HCT116 (cell line): Measurements from ENCODE around the gene TUBB4B. TPM values are rescaled to one million over a fixed set of nuclear protein-coding genes. Genes with fewer than 3 reads are reported as not detected.

Experiments used
- ATAC-seq: fragments of 200-7000 bp; cut with Tn5 transposase; 2 replicates; pipeline ENCODE4 v1.9.1; 2020; ENCODE audit warnings: mild to moderate bottlenecking, moderate library complexity
- BruUV-seq: library from RNA; stranded (reverse); fragments of 400-500 nt; replicated peaks from 2 replicates; lab custom pipeline; 2021; lab: Mats Ljungman, UMichigan
- CTCF ChIA-PET: fragments of 300-600 bp; sonication (Branson Sonifier 250); formaldehyde crosslinking; loops from one replicate; lab custom pipeline; 2021; ENCODE audit warnings: antibody characterized with exemption; lab: Charles Lee
- POLR2A ChIA-PET: fragments of 300-600, 350-600 bp; sonication (Branson Sonifier 250); formaldehyde crosslinking; loops from one replicate; lab custom pipeline; 2021; ENCODE audit warnings: antibody characterized with exemption; lab: Charles Lee
- RAD21 ChIA-PET, 2 experiments: fragments of 300-600 bp; sonication (Branson Sonifier 250); formaldehyde crosslinking; loops; one replicate each; lab custom pipeline; 2023; ENCODE audit warnings: low total read pairs in 2 of 2; ENCODE audit not compliant: uncharacterized antibody in 2 of 2, unreplicated experiment in 2 of 2, low non-redundant PET in 1 of 2; lab: Charles Lee
- DNase-seq: peaks from one replicate; pipeline ENCODE4 v3.0.0-alpha.2; 2010; ENCODE audit warnings: low read depth, low spot score
- H2AFZ ChIP-seq: fragments of 200-600 bp; shearing (Covaris generic), sonication (generic); 2 replicates; pipeline ENCODE4 v1.6.1; 2017; ENCODE audit warnings: low read depth, mixed run types, mixed read lengths, antibody characterized with exemption, low read length; ENCODE audit not compliant: poor library complexity, severe bottlenecking
- H3K27ac ChIP-seq: 2 replicates; pipeline ENCODE4 v1.5.1; 2012; ENCODE audit warnings: low read depth, low read length
- H3K27me3 ChIP-seq: fragments of 200-600 bp; sonication (generic); 2 replicates; pipeline ENCODE4 v1.6.1; 2016; ENCODE audit warnings: mixed run types, low read length, mixed read lengths; ENCODE audit not compliant: insufficient read depth
- H3K36me3 ChIP-seq, 2 experiments: fragments of 200-500 bp in 1 of 2; fragments of 200-600 bp in 1 of 2; sonication (Bioruptor generic) in 1 of 2; sonication (generic) in 1 of 2; 2 replicates each; pipeline versions ENCODE4 v1.5.1 to v1.6.1; 2014 to 2016; ENCODE audit warnings: low read length in 2 of 2, inconsistent platforms in 1 of 2, mixed read lengths in 1 of 2, mixed run types in 1 of 2; ENCODE audit not compliant: insufficient read depth in 2 of 2, control insufficient read depth in 1 of 2
- H3K4me1 ChIP-seq, 2 experiments: fragments of 200-600 bp in 1 of 2; sonication (generic) in 1 of 2; 2 replicates each; pipeline versions ENCODE4 v1.5.1 to v1.6.1; 2012 to 2017; ENCODE audit warnings: low read length in 2 of 2, inconsistent platforms in 1 of 2, mild to moderate bottlenecking in 1 of 2, mixed read lengths in 1 of 2, mixed run types in 1 of 2, moderate library complexity in 1 of 2; ENCODE audit not compliant: insufficient read depth in 2 of 2, control insufficient read depth in 1 of 2
- H3K4me2 ChIP-seq: fragments of 200-600 bp; sonication (generic); 2 replicates; pipeline ENCODE4 v1.6.1; 2017; ENCODE audit warnings: mixed run types, low read length, mixed read lengths
- H3K4me3 ChIP-seq, 2 experiments: fragments of 200-600 bp in 1 of 2; sonication (generic) in 1 of 2; replicated peaks in 1 of 2; 2 replicates each; pipeline ENCODE4 v1.5.1; 2011 to 2016; ENCODE audit warnings: low read length in 2 of 2, control low read depth in 1 of 2, low read depth in 1 of 2, mild to moderate bottlenecking in 1 of 2, mixed read lengths in 1 of 2, mixed run types in 1 of 2
- H3K79me2 ChIP-seq: fragments of 200-600 bp; sonication (generic); 2 replicates; pipeline ENCODE4 v1.6.1; 2017; ENCODE audit warnings: mild to moderate bottlenecking, mixed run types, low read length, moderate library complexity, mixed read lengths; ENCODE audit not compliant: insufficient read depth
- H3K9ac ChIP-seq: fragments of 200-600 bp; sonication (generic); 2 replicates; pipeline ENCODE4 v1.6.1; 2016; ENCODE audit warnings: low read length, mixed read lengths
- H3K9me2 ChIP-seq: fragments of 200-600 bp; sonication (generic), shearing (Covaris generic); 2 replicates; pipeline ENCODE4 v1.6.1; 2017; ENCODE audit warnings: mixed run types, mild to moderate bottlenecking, moderate library complexity; ENCODE audit not compliant: insufficient read depth
- H3K9me3 ChIP-seq, 2 experiments: fragments of 200-500 bp in 1 of 2; fragments of 200-600 bp in 1 of 2; sonication (Bioruptor generic) in 1 of 2; sonication (generic) in 1 of 2; 2 replicates each; pipeline ENCODE4 v1.6.1; 2014 to 2017; ENCODE audit warnings: low read length in 2 of 2, mixed read lengths in 2 of 2, inconsistent platforms in 1 of 2, low read depth in 1 of 2, mild to moderate bottlenecking in 1 of 2, mixed run types in 1 of 2, moderate library complexity in 1 of 2; ENCODE audit not compliant: control insufficient read depth in 1 of 2, insufficient read depth in 1 of 2
- H4K20me1 ChIP-seq: fragments of 200-600 bp; sonication (generic), shearing (Covaris generic); 2 replicates; pipeline ENCODE4 v1.6.1; 2017; ENCODE audit warnings: mixed run types, mild to moderate bottlenecking, moderate library complexity; ENCODE audit not compliant: insufficient read depth
- CBX3 ChIP-seq: IDR thresholded peaks from 2 replicates; pipeline ENCODE4 v1.6.1; 2012; ENCODE audit warnings: low read depth
- CEBPB ChIP-seq: IDR thresholded peaks from 2 replicates; pipeline ENCODE4 v1.6.1; 2012; ENCODE audit warnings: low read depth
- EGR1 ChIP-seq: IDR thresholded peaks from 2 replicates; pipeline ENCODE4 v1.6.1; 2012; ENCODE audit warnings: low read depth
- ELF1 ChIP-seq: IDR thresholded peaks from 2 replicates; pipeline ENCODE4 v1.6.1; 2012; ENCODE audit warnings: low read depth, borderline replicate concordance
- JUND ChIP-seq: IDR thresholded peaks from 2 replicates; pipeline ENCODE4 v1.6.1; 2012
- POLR2A ChIP-seq: IDR thresholded peaks from 2 replicates; pipeline ENCODE4 v1.7.0; 2011; ENCODE audit warnings: borderline replicate concordance; ENCODE audit not compliant: insufficient read depth, insufficient read length; ENCODE audit errors: extremely low read depth
- POLR2AphosphoS5 ChIP-seq: IDR thresholded peaks from 2 replicates; pipeline ENCODE4 v1.6.1; 2011; ENCODE audit warnings: mild to moderate bottlenecking, low read depth, low read length, moderate library complexity
- SIN3A ChIP-seq: IDR thresholded peaks from 2 replicates; pipeline ENCODE4 v1.6.1; 2012; ENCODE audit warnings: low read depth
- SP1 ChIP-seq: IDR thresholded peaks from 2 replicates; pipeline ENCODE4 v1.6.1; 2012; ENCODE audit warnings: low read depth
- SRF ChIP-seq: IDR thresholded peaks from 2 replicates; pipeline ENCODE4 v1.6.1; 2012; ENCODE audit warnings: low read depth
- TCF7L2 ChIP-seq: IDR thresholded peaks from 2 replicates; pipeline ENCODE4 v1.7.0; 2011; ENCODE audit warnings: borderline replicate concordance, inconsistent platforms; ENCODE audit not compliant: insufficient read depth, insufficient read length; ENCODE audit errors: extremely low read depth
- YY1 ChIP-seq: IDR thresholded peaks from 2 replicates; pipeline ENCODE4 v1.6.1; 2011; ENCODE audit warnings: low read length, low read depth, moderate library complexity, mild to moderate bottlenecking; ENCODE audit not compliant: insufficient replicate concordance; ENCODE audit errors: extremely low read depth
- ZFX ChIP-seq: fragments of 450-650 bp; IDR thresholded peaks from 2 replicates; pipeline ENCODE4 v1.6.1; 2017
- ZNF274 ChIP-seq: fragments of 200-500 bp; sonication (Bioruptor generic); IDR thresholded peaks from 2 replicates; pipeline ENCODE4 v1.6.1; 2014; ENCODE audit warnings: mild to moderate bottlenecking, low read depth, low read length, inconsistent platforms
- intact Hi-C: fragments of 100-400 bp; cut with micrococcal nuclease; formaldehyde crosslinking; loops from 2 replicates; pipeline ENCODE4 v1.10.0; 2022
- total RNA-seq: library from RNA; stranded (reverse); gene quantifications from one replicate; pipeline ENCODE4 v1.2.1, GENCODE V29; 2021; ENCODE audit not compliant: unreplicated experiment
- TF ChIP-seq, protein P1 (sequence below): IDR thresholded peaks from 2 replicates; pipeline ENCODE4 v1.6.1; 2012
- TF ChIP-seq, protein P2 (sequence below), 3 experiments: fragments of 200-600 bp in 1 of 3; sonication (generic) in 1 of 3; IDR thresholded peaks in 2 of 3; conservative IDR thresholded peaks in 1 of 3; 2 replicates each; pipeline ENCODE4 v1.5.1; 2012 to 2017; ENCODE audit warnings: low read depth in 2 of 3, low read length in 2 of 3, antibody characterized with exemption in 1 of 3, borderline replicate concordance in 1 of 3, control low read depth in 1 of 3, mild to moderate bottlenecking in 1 of 3, mixed read lengths in 1 of 3, mixed run types in 1 of 3, moderate library complexity in 1 of 3; ENCODE audit not compliant: insufficient read depth in 1 of 3
- TF ChIP-seq, protein P3 (sequence below): IDR thresholded peaks from 2 replicates; pipeline ENCODE4 v1.6.1; 2012

Gene TUBB4B
- total RNA-seq, 1 experiment from 2014 or later: 502 TPM

GRCh38 chr9:137266585-137267453 is 25.7 kb downstream of the TUBB4B start:
- no peak overlapping the region for H3K4me2 ChIP-seq
- POLR2A ChIA-PET: no interaction called here
- H3K4me3 ChIP-seq: no peak overlapping the region
- H2AFZ ChIP-seq: no peak overlapping the region
- no peaks in the 10 kb centered on the region for H4K20me1 ChIP-seq
- no peaks in the 10 kb centered on the region for H3K9me2 ChIP-seq
- H3K36me3 ChIP-seq: peaks cover 12 to 29% of the 10 kb centered on the region in 2 experiments; a peak in 3 of 4 replicates
- no peaks in the 10 kb centered on the region for H3K9me3 ChIP-seq
- H3K9ac ChIP-seq: no peak overlapping the region
- no peak for ATAC-seq
- DNase-seq: no peak
- RAD21 ChIA-PET: no interaction called here
- CTCF ChIA-PET: no interaction called here
- H3K4me1 ChIP-seq: no peaks in the 10 kb centered on the region
- no peaks in the 10 kb centered on the region for H3K27me3 ChIP-seq
- no TSS peak for BruUV-seq
- intact Hi-C loops: no loop called here
- no peak overlapping the region for H3K27ac ChIP-seq
- TF ChIP-seq JUND (no peak), YY1 (no peak), POLR2A (no peak), TCF7L2 (no peak), SIN3A (no peak), ELF1 (no peak), CBX3 (no peak), POLR2AphosphoS5 (no peak)
- peaks cover 6% of the 10 kb centered on the region; the same call in 1 of the 2 replicates for H3K79me2 ChIP-seq

DNA sequence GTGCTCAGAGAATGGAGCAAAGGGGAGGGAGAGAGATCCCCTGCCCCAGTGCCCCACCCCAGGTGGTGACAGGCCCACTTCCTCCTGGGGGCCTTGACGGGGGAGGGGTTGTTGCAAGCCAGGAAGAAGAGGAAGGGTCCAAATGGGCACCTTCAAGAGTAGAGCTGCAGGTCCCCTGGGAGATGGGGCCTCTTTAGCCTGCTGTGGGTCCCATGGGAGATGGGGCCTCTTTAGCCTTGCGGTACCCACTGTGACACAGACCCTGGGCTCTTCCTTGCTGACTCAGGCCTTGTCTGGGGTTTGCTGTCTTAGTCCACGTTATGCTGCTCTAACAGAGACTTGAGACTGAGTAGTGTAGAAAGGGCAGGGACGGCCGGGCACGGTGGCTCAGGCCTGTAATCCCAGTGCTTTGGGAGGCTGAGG is 26.9 kb downstream of the TUBB4B start:
- no TSS peak for BruUV-seq
- CTCF ChIA-PET: no interaction called here
- no peak for TF ChIP-seq EGR1
- no peak for TF ChIP-seq POLR2A
- TF ChIP-seq SRF: no peak
- TF ChIP-seq TCF7L2: no peak
- TF ChIP-seq, protein P1, sequence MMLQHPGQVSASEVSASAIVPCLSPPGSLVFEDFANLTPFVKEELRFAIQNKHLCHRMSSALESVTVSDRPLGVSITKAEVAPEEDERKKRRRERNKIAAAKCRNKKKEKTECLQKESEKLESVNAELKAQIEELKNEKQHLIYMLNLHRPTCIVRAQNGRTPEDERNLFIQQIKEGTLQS: no peak
- TF ChIP-seq, protein P2, sequence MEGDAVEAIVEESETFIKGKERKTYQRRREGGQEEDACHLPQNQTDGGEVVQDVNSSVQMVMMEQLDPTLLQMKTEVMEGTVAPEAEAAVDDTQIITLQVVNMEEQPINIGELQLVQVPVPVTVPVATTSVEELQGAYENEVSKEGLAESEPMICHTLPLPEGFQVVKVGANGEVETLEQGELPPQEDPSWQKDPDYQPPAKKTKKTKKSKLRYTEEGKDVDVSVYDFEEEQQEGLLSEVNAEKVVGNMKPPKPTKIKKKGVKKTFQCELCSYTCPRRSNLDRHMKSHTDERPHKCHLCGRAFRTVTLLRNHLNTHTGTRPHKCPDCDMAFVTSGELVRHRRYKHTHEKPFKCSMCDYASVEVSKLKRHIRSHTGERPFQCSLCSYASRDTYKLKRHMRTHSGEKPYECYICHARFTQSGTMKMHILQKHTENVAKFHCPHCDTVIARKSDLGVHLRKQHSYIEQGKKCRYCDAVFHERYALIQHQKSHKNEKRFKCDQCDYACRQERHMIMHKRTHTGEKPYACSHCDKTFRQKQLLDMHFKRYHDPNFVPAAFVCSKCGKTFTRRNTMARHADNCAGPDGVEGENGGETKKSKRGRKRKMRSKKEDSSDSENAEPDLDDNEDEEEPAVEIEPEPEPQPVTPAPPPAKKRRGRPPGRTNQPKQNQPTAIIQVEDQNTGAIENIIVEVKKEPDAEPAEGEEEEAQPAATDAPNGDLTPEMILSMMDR (IDR thresholded peaks at IDR 0.05 in 2 of 3, conservative IDR thresholded peaks at IDR 0.05 in 1 of 3; ENCODE audit: borderline replicate concordance in 1 of 3, insufficient read depth in 1 of 3, low read depth in 2 of 3, low read length in 2 of 3): no peak
- TF ChIP-seq SIN3A: no peak
- TF ChIP-seq ZNF274: no peak
- no peak for TF ChIP-seq ELF1
- TF ChIP-seq, protein P3, sequence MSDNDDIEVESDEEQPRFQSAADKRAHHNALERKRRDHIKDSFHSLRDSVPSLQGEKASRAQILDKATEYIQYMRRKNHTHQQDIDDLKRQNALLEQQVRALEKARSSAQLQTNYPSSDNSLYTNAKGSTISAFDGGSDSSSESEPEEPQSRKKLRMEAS: no peak
- TF ChIP-seq SP1: no peak
- no peak for TF ChIP-seq CEBPB
- no peak for TF ChIP-seq ZFX

More for the DNA sequence above, 26.9 kb downstream of the TUBB4B start:
- RAD21 ChIA-PET: no interaction called here
- H3K4me2 ChIP-seq: no peak overlapping the region
- H3K36me3 ChIP-seq: peaks cover 12 to 31% of the 10 kb centered on the region in 2 experiments; a peak in 3 of 4 replicates
- ATAC-seq (no peak), DNase-seq (no peak)
- no peak overlapping the region for H2AFZ ChIP-seq
- intact Hi-C loops: no loop called here
- H3K27ac ChIP-seq: no peak overlapping the region
- H3K9me3 ChIP-seq: no peaks in the 10 kb centered on the region
- H3K4me3 ChIP-seq: no peak overlapping the region
- H3K27me3 ChIP-seq: no peaks in the 10 kb centered on the region
- H3K79me2 ChIP-seq: peaks cover 6% of the 10 kb centered on the region; the same call in 1 of the 2 replicates
- H3K4me1 ChIP-seq: no peaks in the 10 kb centered on the region; a peak in 1 of 4 replicates
- POLR2A ChIA-PET: no interaction called here
- H3K9me2 ChIP-seq: no peaks in the 10 kb centered on the region
- no peak overlapping the region for H3K9ac ChIP-seq
- H4K20me1 ChIP-seq: no peaks in the 10 kb centered on the region
